SK-N-SH (cell line): Measurements from ENCODE around the gene TMEM87B. TPM values are rescaled to one million over a fixed set of nuclear protein-coding genes. Genes with fewer than 3 reads are reported as not detected.

Experiments
- CTCF ChIA-PET: fragments of 300-600, 350-600 bp; formaldehyde crosslinking; extraction: SDS; loops from one replicate; lab custom pipeline; 2021; lab: Yijun Ruan, JAX
- POLR2A ChIA-PET: fragments of 350-600 bp; sonication (Branson Sonifier 250); formaldehyde crosslinking; extraction: SDS; loops from one replicate; lab custom pipeline; 2020; ENCODE audit warnings: antibody characterized with exemption, inconsistent platforms; lab: Yijun Ruan, JAX
- DNase-seq: peaks from one replicate; pipeline ENCODE4 v3.0.0; 2012
- H2AFZ ChIP-seq: fragments of 200-600 bp; sonication (generic); 2 replicates; pipeline ENCODE4 v1.8.1; 2016; ENCODE audit warnings: antibody characterized with exemption, mild to moderate bottlenecking, low read depth
- H3F3A ChIP-seq: fragments of 200-600 bp; sonication (generic); replicated peaks from 2 replicates; pipeline ENCODE3; 2016; ENCODE audit warnings: antibody characterized with exemption, mild to moderate bottlenecking; ENCODE audit not compliant: insufficient read depth
- H3K27ac ChIP-seq, 2 experiments: fragments of 200-500 bp in 1 of 2; fragments of 200-600 bp in 1 of 2; sonication (Bioruptor generic) in 1 of 2; sonication (generic), shearing (Covaris generic) in 1 of 2; 2 replicates each; pipeline versions ENCODE4 v1.5.1 to v1.6.1; 2014 to 2016; ENCODE audit warnings: low read depth in 2 of 2, inconsistent platforms in 1 of 2, low read length in 1 of 2, mild to moderate bottlenecking in 1 of 2, mixed read lengths in 1 of 2
- H3K27me3 ChIP-seq: fragments of 200-600 bp; sonication (generic), shearing (Covaris generic); 2 replicates; pipeline ENCODE4 v1.6.1; 2016; ENCODE audit warnings: mixed run types; ENCODE audit not compliant: insufficient read depth
- H3K36me3 ChIP-seq, 2 experiments: fragments of 200-500 bp in 1 of 2; fragments of 200-600 bp in 1 of 2; sonication (Bioruptor generic) in 1 of 2; sonication (generic) in 1 of 2; replicated peaks in 1 of 2; 2 replicates each; pipeline versions ENCODE3 to v1.5.1; 2014 to 2016; ENCODE audit warnings: low read length in 1 of 2, mild to moderate bottlenecking in 1 of 2; ENCODE audit not compliant: insufficient read depth in 2 of 2, control insufficient read depth in 1 of 2
- H3K4me1 ChIP-seq, 2 experiments: fragments of 200-500 bp in 1 of 2; fragments of 200-600 bp in 1 of 2; sonication (Bioruptor generic) in 1 of 2; sonication (generic), shearing (Covaris generic) in 1 of 2; 2 replicates each; pipeline versions ENCODE4 v1.5.1 to v1.6.1; 2014 to 2016; ENCODE audit warnings: low read depth in 1 of 2, low read length in 1 of 2, mixed run types in 1 of 2; ENCODE audit not compliant: insufficient read depth in 2 of 2, control insufficient read depth in 1 of 2
- H3K4me2 ChIP-seq: fragments of 200-600 bp; sonication (generic), shearing (Covaris generic); 2 replicates; pipeline ENCODE4 v1.6.1; 2017; ENCODE audit warnings: mixed run types
- H3K4me3 ChIP-seq, 2 experiments: fragments of 200-500 bp in 1 of 2; fragments of 200-600 bp in 1 of 2; sonication (Bioruptor generic) in 1 of 2; sonication (generic), shearing (Covaris generic) in 1 of 2; 2 replicates each; pipeline versions ENCODE4 v1.5.1 to v1.8.1; 2014 to 2016; ENCODE audit warnings: low read depth in 2 of 2, inconsistent platforms in 1 of 2, low read length in 1 of 2, mild to moderate bottlenecking in 1 of 2, mixed read lengths in 1 of 2, moderate library complexity in 1 of 2
- H3K79me2 ChIP-seq: fragments of 200-600 bp; sonication (generic); 2 replicates; pipeline ENCODE4 v1.8.1; 2017; ENCODE audit warnings: mild to moderate bottlenecking; ENCODE audit not compliant: insufficient read depth
- H3K9ac ChIP-seq: fragments of 200-600 bp; sonication (generic); 2 replicates; pipeline ENCODE4 v1.6.1; 2017; ENCODE audit warnings: mixed run types
- H3K9me2 ChIP-seq: fragments of 200-600 bp; sonication (generic); 2 replicates; pipeline ENCODE4 v1.6.1; 2017; ENCODE audit warnings: mixed run types
- H3K9me3 ChIP-seq: fragments of 200-600 bp; sonication (generic); 2 replicates; pipeline ENCODE4 v1.6.1; 2017; ENCODE audit warnings: mixed run types, mild to moderate bottlenecking, moderate library complexity
- H4K20me1 ChIP-seq: fragments of 200-600 bp; sonication (generic); 2 replicates; pipeline ENCODE4 v1.6.1; 2017; ENCODE audit warnings: mild to moderate bottlenecking, mixed run types; ENCODE audit not compliant: insufficient read depth
- CHD2 ChIP-seq: fragments of 150-350 bp; IDR thresholded peaks from 2 replicates; pipeline ENCODE4 v1.6.1; 2018; ENCODE audit warnings: low read length; ENCODE audit not compliant: partially characterized antibody
- EZH2phosphoT487 ChIP-seq: fragments of 200-600 bp; sonication (generic); IDR thresholded peaks from 2 replicates; pipeline ENCODE4 v1.6.1; 2017; ENCODE audit warnings: low read depth, mixed run types, mild to moderate bottlenecking, antibody characterized with exemption, moderate library complexity, borderline replicate concordance
- FOSL2 ChIP-seq: IDR thresholded peaks from 2 replicates; pipeline ENCODE4 v1.4.0; 2012; ENCODE audit warnings: low read depth, mild to moderate bottlenecking, moderate library complexity, borderline replicate concordance
- FOXM1 ChIP-seq: IDR thresholded peaks from 2 replicates; pipeline ENCODE4 v1.4.0; 2012; ENCODE audit warnings: low read depth, mild to moderate bottlenecking
- GABPA ChIP-seq: IDR thresholded peaks from 2 replicates; pipeline ENCODE4 v1.4.0; 2012; ENCODE audit warnings: low read depth, mild to moderate bottlenecking
- IRF3 ChIP-seq: fragments of 150-350 bp; IDR thresholded peaks from 2 replicates; pipeline ENCODE4 v1.6.1; 2016; ENCODE audit warnings: mild to moderate bottlenecking, low read depth, low read length
- MAX ChIP-seq: IDR thresholded peaks from 2 replicates; pipeline ENCODE4 v1.4.0; 2012; ENCODE audit warnings: low read depth
- MEF2A ChIP-seq: IDR thresholded peaks from 2 replicates; pipeline ENCODE4 v1.4.0; 2012; ENCODE audit warnings: low read depth, borderline replicate concordance
- MXI1 ChIP-seq: IDR thresholded peaks from 2 replicates; pipeline ENCODE4 v1.6.1; 2012; ENCODE audit warnings: mild to moderate bottlenecking, low read depth, low read length, improper control_type of control experiment
- NFIC ChIP-seq: IDR thresholded peaks from 2 replicates; pipeline ENCODE4 v1.4.0; 2012; ENCODE audit warnings: borderline replicate concordance
- PBX3 ChIP-seq: IDR thresholded peaks from 2 replicates; pipeline ENCODE4; 2012
- POLR2AphosphoS5 ChIP-seq: IDR thresholded peaks from 2 replicates; pipeline ENCODE4 v1.6.1; 2012; ENCODE audit warnings: low read depth, low read length
- RAD21 ChIP-seq: IDR thresholded peaks from 2 replicates; pipeline ENCODE4 v1.6.1; 2012; ENCODE audit warnings: mild to moderate bottlenecking, low read length
- RCOR1 ChIP-seq: fragments of 150-350 bp; IDR thresholded peaks from 2 replicates; pipeline ENCODE4 v1.6.1; 2017; ENCODE audit warnings: antibody characterized with exemption, low read length
- RXRA ChIP-seq: IDR thresholded peaks from 2 replicates; pipeline ENCODE4 v1.4.0; 2012; ENCODE audit warnings: low read depth, mild to moderate bottlenecking, borderline replicate concordance
- SIN3A ChIP-seq: IDR thresholded peaks from 2 replicates; pipeline ENCODE4 v1.6.1; 2012; ENCODE audit warnings: low read depth, mild to moderate bottlenecking, low read length, moderate library complexity, borderline replicate concordance
- TCF12 ChIP-seq: IDR thresholded peaks from 2 replicates; pipeline ENCODE4 v1.4.0; 2012
- ZBTB33 ChIP-seq: IDR thresholded peaks from 2 replicates; pipeline ENCODE4 v1.4.0; 2012; ENCODE audit warnings: low read depth, borderline replicate concordance
- WGBS: methylation state at CpG from one replicate; pipeline ENCODE4 v1.1.6; 2017; ENCODE audit warnings: low lambda C conversion rate; 5-methylcytosine and 5-hydroxymethylcytosine counted together
- polyA plus RNA-seq, 3 experiments: library from polyadenylated mRNA; depleted of rRNA; stranded (reverse); fragments of >200 nt; gene quantifications; 2 replicates each; pipeline ENCODE4 v1.2.3, GENCODE V29; 2012
- TF ChIP-seq, protein P1 (sequence below): IDR thresholded peaks from 2 replicates; pipeline ENCODE4 v1.4.0; 2012; ENCODE audit warnings: low read depth, borderline replicate concordance

The TMEM87B gene
- polyA plus RNA-seq, 1 of the 3 experiments (the other 2 are of a cell fraction) = 7.9 TPM

GRCh38 chr2:112062894-112063293 lies 7.8 kb downstream of the TMEM87B start:
- Histone ChIP-seq H4K20me1 (no peaks in the 10 kb centered on the region; the same call in 1 of the 2 replicates), H3K36me3 (peaks cover 39 to 70% of the 10 kb centered on the region in 2 experiments), H3F3A (peaks cover 23% of the 10 kb centered on the region), H3K79me2 (peaks cover 74% of the 10 kb centered on the region), H3K4me3 (no peak overlapping the region), H2AFZ (no peak overlapping the region), H3K9me2 (no peaks in the 10 kb centered on the region), H3K9me3 (no peaks in the 10 kb centered on the region), H3K27ac (no peak overlapping the region), H3K4me2 (no peak overlapping the region), H3K4me1 (peaks cover 3 to 15% of the 10 kb centered on the region in 2 experiments; a peak in 2 of 4 replicates), H3K27me3 (no peaks in the 10 kb centered on the region), H3K9ac (no peak overlapping the region)
- CTCF ChIA-PET = interaction anchor here (1.0 to 1.1 kb wide), 2 partner anchors 59 to 173 kb away, joined by 3 read pairs; no protein-coding TSS in a partner anchor
- TF ChIP-seq MXI1 (no peak), MEF2A (no peak), FOSL2 (no peak), PBX3 (no peak), ZBTB33 (no peak), FOXM1 (no peak), EZH2phosphoT487 (no peak), IRF3 (no peak), NFIC (no peak), MAX (no peak), POLR2AphosphoS5 (no peak), SIN3A (no peak), RXRA (no peak), GABPA (no peak), CHD2 (no peak), RAD21 (no peak), RCOR1 (no peak), TCF12 (no peak)
- TF ChIP-seq, protein P1, sequence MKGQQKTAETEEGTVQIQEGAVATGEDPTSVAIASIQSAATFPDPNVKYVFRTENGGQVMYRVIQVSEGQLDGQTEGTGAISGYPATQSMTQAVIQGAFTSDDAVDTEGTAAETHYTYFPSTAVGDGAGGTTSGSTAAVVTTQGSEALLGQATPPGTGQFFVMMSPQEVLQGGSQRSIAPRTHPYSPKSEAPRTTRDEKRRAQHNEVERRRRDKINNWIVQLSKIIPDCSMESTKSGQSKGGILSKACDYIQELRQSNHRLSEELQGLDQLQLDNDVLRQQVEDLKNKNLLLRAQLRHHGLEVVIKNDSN = no peak
- 95% methylated on average over 1 of the region's 1 CpG for WGBS
- POLR2A ChIA-PET = no interaction called here
- DNase-seq = no peak
